ENCODE measurements around the gene PCDHGA6. TPM values are rescaled to one million over a fixed set of nuclear protein-coding genes. Genes with fewer than 3 reads are reported as not detected.
A peak's percentile ranks its signal among the peaks of the same experiment; 100 is the strongest.
"Not testable (repeated sequence)": the region's sequence is repeated elsewhere in the genome, so short reads cannot be mapped to it uniquely, and the experiment has no call there.

Gene PCDHGA6
- total and polyA plus RNA-seq, 12 donors, result 1.2 to 10.6 (median 8.1) TPM

DNA sequence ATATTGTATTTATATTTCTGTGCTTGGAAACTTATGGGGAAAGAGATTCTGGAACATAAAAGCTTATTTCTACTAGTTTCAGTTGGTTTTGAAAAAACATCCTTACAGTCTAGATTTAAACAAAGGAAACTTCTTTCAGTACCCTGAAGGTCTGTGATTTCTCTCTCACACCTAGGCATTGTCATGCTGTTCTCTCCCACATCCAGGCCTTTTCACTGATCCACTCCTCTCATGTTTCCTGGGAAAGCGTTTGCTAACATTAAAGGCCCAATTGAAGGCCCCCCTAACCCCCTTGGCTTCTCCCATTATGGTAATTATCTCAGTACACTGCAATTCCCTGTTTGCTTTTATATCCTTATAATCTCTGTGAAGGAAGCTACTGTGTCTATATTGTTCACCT is 30.9 kb upstream of the PCDHGA6 start:
- Histone ChIP-seq H3K27me3 (peaks cover 0 to 41% (median 0%) of the 10 kb centered on the region in 7 donors), H3K4me3 (peak overlapping the region; percentile 4 to 54 (median 26)), H3K27ac (peak overlapping the region; percentile 6 to 83 (median 74)), H3K36me3 (no peaks in the 10 kb centered on the region), H3K4me1 (peaks cover 0 to 12% (median 0%) of the 10 kb centered on the region in 9 donors), H3K9me3 (peaks cover 0 to 99% (median 31%) of the 10 kb centered on the region in 11 donors)
- DNase-seq (no peak), ATAC-seq (peak in 6 of 8 donors; percentile 32 to 74 (median 61))
- intact Hi-C loops (cut with DNase I), result loop anchor here in 5 of 10 donors (2.0 to 10.0 kb wide), 4 partner anchors 26 to 222 kb away; partner anchors contain the start of gene PCDHGA11 (in 1 of the 5)
- 9 to 15% methylated on average over 1 of the region's 1 CpG for WGBS, 2 donors
- no peak for TF ChIP-seq CTCF (IDR thresholded peaks at IDR 0.05)

GRCh38 chr5:141343242-141343952 is 30.3 kb upstream of the PCDHGA6 start, which contains the start of gene PCDHGA3:
Gene PCDHGA3 (plus strand): TSS chr5:141343829. CDS start chr5:141344034, 205 bp downstream.
- H3K27ac ChIP-seq, result peak within 1 kb of the TSS; percentile 42 to 83 (median 76)
- intact Hi-C loops (cut with DNase I), result loop anchor here in 5 of 10 donors (2.0 to 10.0 kb wide), 4 partner anchors 25 to 221 kb away; partner anchors contain the start of gene PCDHGA11 (in 1 of the 5)
- ATAC-seq, result peak in 7 of 8 donors; percentile 49 to 74 (median 61)
- H3K4me3 ChIP-seq, result peak within 1 kb of the TSS in 9 of 10 donors; percentile 42 to 58 (median 49)
- WGBS, 2 donors, result 18% methylated on average over 9 of the region's 9 CpGs
- H3K4me1 ChIP-seq, result peaks cover 0 to 15% (median 0%) of the 10 kb centered on the region in 9 donors
- peak in 8 of 9 donors; percentile 17 to 66 (median 54) for TF ChIP-seq CTCF (IDR thresholded peaks at IDR 0.05)
- peaks cover 0 to 99% (median 34%) of the 10 kb centered on the region in 11 donors for H3K9me3 ChIP-seq
- DNase-seq, result peak in 1 of 2 donors; percentile 41
- H3K36me3 ChIP-seq, result peaks cover 0 to 3% (median 0%) of the 10 kb centered on the region in 9 donors
- H3K27me3 ChIP-seq, result peaks cover 0 to 35% (median 0%) of the 10 kb centered on the region in 7 donors

DNA sequence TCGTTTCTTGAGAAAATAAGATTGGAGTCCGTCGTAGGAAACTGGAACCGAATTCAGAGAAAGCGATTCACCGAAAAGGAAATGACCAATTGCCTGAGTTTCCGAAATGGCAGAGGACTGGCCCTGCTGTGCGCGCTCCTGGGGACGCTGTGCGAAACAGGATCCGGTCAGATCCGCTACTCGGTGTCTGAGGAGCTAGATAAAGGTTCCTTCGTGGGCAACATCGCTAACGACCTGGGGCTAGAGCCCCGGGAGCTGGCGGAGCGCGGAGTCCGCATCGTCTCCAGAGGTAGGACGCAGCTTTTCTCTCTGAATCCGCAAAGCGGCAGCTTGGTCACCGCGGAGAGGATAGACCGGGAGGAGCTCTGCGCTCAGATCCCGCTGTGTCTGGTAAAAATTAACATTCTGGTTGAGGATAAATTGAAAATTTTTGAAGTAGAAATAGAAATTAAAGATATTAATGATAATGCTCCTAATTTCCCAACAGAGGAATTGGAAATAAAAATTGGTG is 29.7 kb upstream of the PCDHGA6 start:
- 18 to 20% methylated on average over 31 of the region's 31 CpGs for WGBS, 2 donors
- Histone ChIP-seq H3K27me3 (peaks cover 0 to 29% (median 0%) of the 10 kb centered on the region in 7 donors), H3K9me3 (peaks cover 0 to 99% (median 34%) of the 10 kb centered on the region in 11 donors), H3K36me3 (peaks cover 0 to 10% (median 0%) of the 10 kb centered on the region in 9 donors), H3K4me3 (peak overlapping the region in 9 of 10 donors; percentile 42 to 58 (median 49)), H3K4me1 (peaks cover 0 to 22% (median 0%) of the 10 kb centered on the region in 9 donors), H3K27ac (peak overlapping the region; percentile 42 to 83 (median 76))
- TF ChIP-seq CTCF (IDR thresholded peaks at IDR 0.05), result no peak
- DNase-seq, result no peak
- ATAC-seq, result peak in 7 of 8 donors; percentile 9 to 48 (median 32)
- intact Hi-C loops (cut with DNase I), result loop anchor here in 5 of 10 donors (2.0 to 10.0 kb wide), 4 partner anchors 25 to 221 kb away; partner anchors contain the start of gene PCDHGA11 (in 1 of the 5)

DNA sequence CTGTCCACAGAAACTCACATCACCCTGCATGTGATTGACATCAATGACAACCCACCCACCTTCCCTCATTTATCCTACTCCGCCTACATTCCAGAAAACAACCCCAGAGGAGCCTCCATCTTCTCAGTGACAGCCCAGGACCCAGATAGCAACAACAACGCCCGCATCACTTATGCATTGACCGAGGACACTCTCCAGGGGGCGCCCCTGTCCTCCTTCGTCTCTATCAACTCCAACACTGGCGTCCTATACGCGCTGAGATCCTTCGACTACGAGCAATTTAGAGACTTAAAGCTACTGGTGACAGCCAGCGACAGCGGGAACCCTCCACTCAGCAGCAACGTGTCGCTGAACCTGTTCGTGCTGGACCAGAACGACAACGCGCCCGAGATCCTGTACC is 28.4 kb upstream of the PCDHGA6 start:
- ATAC-seq (peak in 1 of 8 donors; percentile 43), DNase-seq (no peak)
- peaks cover 0 to 17% (median 0%) of the 10 kb centered on the region in 9 donors for H3K36me3 ChIP-seq
- TF ChIP-seq CTCF (IDR thresholded peaks at IDR 0.05), result peak in 4 of 9 donors; percentile 11 to 21 (median 15)
- H3K9me3 ChIP-seq, result peaks cover 0 to 98% (median 29%) of the 10 kb centered on the region in 11 donors
- peaks cover 0 to 30% (median 0%) of the 10 kb centered on the region in 7 donors for H3K27me3 ChIP-seq
- H3K4me1 ChIP-seq, result peaks cover 0 to 23% (median 0%) of the 10 kb centered on the region in 9 donors
- H3K4me3 ChIP-seq, result peak overlapping the region in 5 of 10 donors; percentile 42 to 56 (median 51)
- no peak overlapping the region for H3K27ac ChIP-seq
- intact Hi-C loops (cut with DNase I), result loop anchor here in 1 of 10 donors (10.0 kb wide), 1 partner anchor 219 kb away; no protein-coding TSS in a partner anchor
- 25 to 35% methylated on average over 20 of the region's 20 CpGs for WGBS, 2 donors

DNA sequence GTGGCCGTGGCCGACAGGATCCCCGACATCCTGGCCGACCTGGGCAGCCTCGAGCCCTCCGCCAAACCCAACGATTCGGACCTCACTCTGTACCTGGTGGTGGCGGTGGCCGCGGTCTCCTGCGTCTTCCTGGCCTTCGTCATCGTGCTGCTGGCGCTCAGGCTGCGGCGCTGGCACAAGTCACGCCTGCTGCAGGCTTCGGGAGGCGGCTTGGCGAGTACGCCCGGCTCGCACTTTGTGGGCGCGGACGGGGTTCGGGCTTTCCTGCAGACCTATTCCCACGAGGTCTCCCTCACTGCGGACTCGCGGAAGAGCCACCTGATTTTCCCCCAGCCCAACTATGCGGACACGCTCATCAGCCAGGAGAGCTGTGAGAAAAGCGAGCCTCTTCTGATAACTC is 27.7 kb upstream of the PCDHGA6 start:
- ATAC-seq, result peak in 1 of 8 donors; percentile 32
- Histone ChIP-seq H3K36me3 (peaks cover 0 to 24% (median 0%) of the 10 kb centered on the region in 9 donors), H3K9me3 (peaks cover 0 to 98% (median 26%) of the 10 kb centered on the region in 11 donors), H3K4me3 (peak overlapping the region in 7 of 10 donors; percentile 1 to 38 (median 21)), H3K4me1 (peaks cover 0 to 23% (median 0%) of the 10 kb centered on the region in 9 donors), H3K27me3 (peaks cover 0 to 37% (median 0%) of the 10 kb centered on the region in 7 donors)
- WGBS, 2 donors, result 33 to 40% methylated on average over 23 to 24 of the region's 35 CpGs
- intact Hi-C loops (cut with DNase I), result loop anchor here in 1 of 10 donors (10.0 kb wide), 1 partner anchor 219 kb away; no protein-coding TSS in a partner anchor
- DNase-seq, H3K27ac ChIP-seq: not testable (repeated sequence)
